Keratinocyte (primary cell): ENCODE results near the gene PLSCR3. TPM values are rescaled to one million over a fixed set of nuclear protein-coding genes. Genes with fewer than 3 reads are reported as not detected.

Experiments used
- DNase-seq: peaks from one replicate; pipeline ENCODE4 v3.0.0-alpha.2; 2011; ENCODE audit warnings: low read depth, missing footprints, low spot score
- FAIRE-seq: peaks from 2 replicates; lab custom pipeline; 2011; peaks lifted over from hg19 to GRCh38; lab: Jason Lieb, UNC
- H2AFZ ChIP-seq: 2 replicates; pipeline ENCODE4 v1.6.0; 2012; ENCODE audit warnings: low read length, control low read depth, inconsistent platforms; ENCODE audit not compliant: control insufficient read depth
- H3K27ac ChIP-seq: 2 replicates; pipeline ENCODE4 v1.5.1; 2011; ENCODE audit warnings: low read length; ENCODE audit not compliant: control insufficient read depth, insufficient read depth
- H3K27me3 ChIP-seq: 3 replicates; pipeline ENCODE4 v1.6.0; 2011; ENCODE audit warnings: low read length; ENCODE audit not compliant: control insufficient read depth, insufficient read depth; ENCODE audit errors: extremely low read depth
- H3K36me3 ChIP-seq, 2 experiments: 2 replicates in 1 of 2; 3 replicates in 1 of 2; pipeline ENCODE4 v1.5.1; 2011; ENCODE audit warnings: low read length in 2 of 2, mild to moderate bottlenecking in 1 of 2; ENCODE audit not compliant: control insufficient read depth in 2 of 2, insufficient read depth in 2 of 2; ENCODE audit errors: extremely low read depth in 1 of 2
- H3K4me1 ChIP-seq: 3 replicates; pipeline ENCODE4 v1.5.1; 2011; ENCODE audit warnings: low read length; ENCODE audit not compliant: control insufficient read depth, insufficient read depth; ENCODE audit errors: extremely low read depth
- H3K4me2 ChIP-seq: 3 replicates; pipeline ENCODE4 v1.6.0; 2011; ENCODE audit warnings: low read depth, low read length; ENCODE audit not compliant: control insufficient read depth, insufficient read depth; ENCODE audit errors: extremely low read depth
- H3K4me3 ChIP-seq, 3 experiments: fragments of 200-600 bp in 1 of 3; sonication (generic) in 1 of 3; 2 replicates in 2 of 3; 3 replicates in 1 of 3; pipeline ENCODE4 v1.5.1; 2011 to 2016; ENCODE audit warnings: low read length in 3 of 3, mild to moderate bottlenecking in 3 of 3, control low read depth in 2 of 3, inconsistent platforms in 1 of 3, low read depth in 1 of 3, mixed read lengths in 1 of 3, mixed run types in 1 of 3, moderate library complexity in 1 of 3; ENCODE audit not compliant: control insufficient read depth in 2 of 3, insufficient read depth in 2 of 3; ENCODE audit errors: extremely low read depth in 1 of 3
- H3K79me2 ChIP-seq: 2 replicates; pipeline ENCODE4 v1.6.0; 2012; ENCODE audit warnings: low read length; ENCODE audit not compliant: control insufficient read depth, insufficient read depth
- H3K9ac ChIP-seq: 3 replicates; pipeline ENCODE4 v1.6.0; 2011; ENCODE audit warnings: low read length; ENCODE audit not compliant: control insufficient read depth, insufficient read depth; ENCODE audit errors: extremely low read depth
- H3K9me1 ChIP-seq: 3 replicates; pipeline ENCODE4 v1.6.0; 2011; ENCODE audit warnings: low read length; ENCODE audit not compliant: control insufficient read depth, insufficient read depth; ENCODE audit errors: extremely low read depth
- H3K9me3 ChIP-seq: 2 replicates; pipeline ENCODE4 v1.5.1; 2012; ENCODE audit warnings: low read depth, low read length; ENCODE audit not compliant: control insufficient read depth
- H4K20me1 ChIP-seq: 3 replicates; pipeline ENCODE4 v1.6.0; 2011; ENCODE audit warnings: low read length; ENCODE audit not compliant: control insufficient read depth, insufficient read depth; ENCODE audit errors: extremely low read depth
- CTCF ChIP-seq, 3 experiments: IDR thresholded peaks in 1 of 3; conservative IDR thresholded peaks in 1 of 3; optimal IDR thresholded peaks in 1 of 3; 2 replicates in 2 of 3; 3 replicates in 1 of 3; pipeline versions ENCODE3 to v1.5.1; 2011; ENCODE audit warnings: low read length in 3 of 3, mild to moderate bottlenecking in 3 of 3, moderate library complexity in 2 of 3, control low read depth in 1 of 3, inconsistent platforms in 1 of 3; ENCODE audit not compliant: insufficient read depth in 2 of 3; ENCODE audit errors: extremely low read depth in 1 of 3
- EZH2 ChIP-seq: IDR thresholded peaks from one replicate; pipeline ENCODE4 v1.6.1; 2012; ENCODE audit warnings: inconsistent platforms, mild to moderate bottlenecking, low read length, moderate library complexity
- dilution Hi-C: fragments of 300-500 bp; cut with MboI; formaldehyde crosslinking; loops from one replicate; pipeline ENCODE4 v1.7.0; 2020; ENCODE audit warnings: low sequenced_read_pairs; ENCODE audit not compliant: extremely low pct_ligation_motif_present
- polyA plus RNA-seq, 5 experiments: library from polyadenylated mRNA; depleted of rRNA in 3 of 5; stranded (reverse) in 3 of 5; stranded (forward) in 1 of 5; unstranded in 1 of 5; fragments of >200 nt; gene quantifications; 1 replicate in 1 of 5; 2 replicates in 3 of 5; 3 replicates in 1 of 5; pipeline versions ENCODE4 v1.2.1 to v1.2.3, GENCODE V29; 2011 to 2012; ENCODE audit warnings: missing spikeins in 2 of 5, low read depth in 1 of 5, low replicate concordance in 1 of 5

The PLSCR3 gene
- polyA plus RNA-seq, 1 donor (not counting 4 experiments of a cell fraction or from before 2014, with no cell fraction given) = 30.5 TPM

- dilution Hi-C loops = no loop called here
- H3K9me1 ChIP-seq = no peaks in the 10 kb centered on the region
- no peak overlapping the region for H3K9ac ChIP-seq
- H3K4me2 ChIP-seq = peak overlapping the region; percentile 51
- no peaks in the 10 kb centered on the region for H3K36me3 ChIP-seq
- no peaks in the 10 kb centered on the region for H3K27me3 ChIP-seq
- TF ChIP-seq EZH2 (no peak), CTCF (optimal IDR thresholded peaks at IDR 0.05 in 1 of 3, IDR thresholded peaks at IDR 0.05 in 1 of 3, conservative IDR thresholded peaks at IDR 0.05 in 1 of 3; ENCODE audit: extremely low read depth in 1 of 3, insufficient read depth in 2 of 3, low read length in 3 of 3) (no peak)
- peak; percentile 91 for FAIRE-seq
- no peaks in the 10 kb centered on the region for H3K9me3 ChIP-seq
- peak overlapping the region; percentile 69 for H2AFZ ChIP-seq
- H4K20me1 ChIP-seq = no peaks in the 10 kb centered on the region
- no peak overlapping the region for H3K27ac ChIP-seq
- no peak overlapping the region for H3K4me3 ChIP-seq
- DNase-seq = no peak
- H3K4me1 ChIP-seq = peaks cover 12% of the 10 kb centered on the region
- no peaks in the 10 kb centered on the region for H3K79me2 ChIP-seq
Observed at GRCh38 chr17:7361906-7362305, 32.4 kb downstream of the PLSCR3 start.

- H3K9me1 ChIP-seq = no peaks in the 10 kb centered on the region
- no peaks in the 10 kb centered on the region for H3K9me3 ChIP-seq
- no peak overlapping the region for H3K4me3 ChIP-seq
- FAIRE-seq (no peak), DNase-seq (no peak)
- H3K4me1 ChIP-seq = peaks cover 43% of the 10 kb centered on the region
- no peak overlapping the region for H3K4me2 ChIP-seq
- H3K27ac ChIP-seq = no peak overlapping the region
- no peak overlapping the region for H2AFZ ChIP-seq
- no peaks in the 10 kb centered on the region for H3K27me3 ChIP-seq
- peaks cover 16% of the 10 kb centered on the region for H3K79me2 ChIP-seq
- no peak overlapping the region for H3K9ac ChIP-seq
- H4K20me1 ChIP-seq = no peaks in the 10 kb centered on the region
- dilution Hi-C loops = no loop called here
- H3K36me3 ChIP-seq = no peaks in the 10 kb centered on the region
- no peak for TF ChIP-seq EZH2
- TF ChIP-seq CTCF (optimal IDR thresholded peaks at IDR 0.05 in 1 of 3, IDR thresholded peaks at IDR 0.05 in 1 of 3, conservative IDR thresholded peaks at IDR 0.05 in 1 of 3; ENCODE audit: extremely low read depth in 1 of 3, insufficient read depth in 2 of 3, low read length in 3 of 3) = no peak
Observed at GRCh38 chr17:7357381-7357780, 36.9 kb downstream of the PLSCR3 start.
